ENCODE results near the gene CD96.
"Not testable (repeated sequence)": the region's sequence is repeated elsewhere in the genome, so short reads cannot be mapped to it uniquely, and the experiment has no call there.

CD96 gene

DNA sequence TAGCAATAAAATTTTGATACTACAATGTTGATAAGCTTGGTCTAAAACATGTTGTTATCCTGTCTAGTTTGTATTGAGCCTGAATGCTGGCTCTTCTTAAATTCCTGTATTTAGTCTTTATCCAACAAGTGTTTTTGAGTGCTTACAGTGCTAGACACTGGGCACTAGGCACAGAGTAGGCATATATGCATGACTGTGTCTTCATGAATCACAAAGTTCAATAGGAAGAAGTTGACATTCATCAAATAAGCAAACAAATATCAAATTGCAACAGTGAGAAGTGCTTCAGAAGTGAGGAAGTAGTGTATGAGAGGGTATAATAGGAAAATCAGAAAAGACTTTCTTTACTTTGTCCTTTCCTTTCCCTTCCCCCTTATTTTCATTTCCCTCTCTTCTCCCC is 6.8 kb downstream of the CD96 start:
- H3K4me3 ChIP-seq (ENCODE audit: low read depth, low read length), result no peak overlapping the region

DNA sequence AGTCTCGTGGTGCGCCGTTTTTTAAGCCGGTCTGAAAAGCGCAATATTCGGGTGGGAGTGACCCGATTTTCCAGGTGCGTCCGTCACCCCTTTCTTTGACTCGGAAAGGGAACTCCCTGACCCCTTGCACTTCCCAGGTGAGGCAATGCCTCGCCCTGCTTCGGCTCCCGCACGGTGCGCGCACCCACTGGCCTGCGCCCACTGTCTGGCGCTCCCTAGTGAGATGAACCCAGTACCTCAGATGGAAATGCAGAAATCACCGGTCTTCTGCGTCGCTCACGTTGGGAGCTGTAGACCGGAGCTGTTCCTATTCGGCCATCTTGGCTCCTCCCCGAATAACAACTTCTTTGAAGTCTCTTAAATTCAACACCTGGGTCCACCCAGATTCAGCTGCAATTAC is 19.9 kb downstream of the CD96 start:
- not testable (repeated sequence) for H3K4me3 ChIP-seq (ENCODE audit: low read depth, low read length)

DNA sequence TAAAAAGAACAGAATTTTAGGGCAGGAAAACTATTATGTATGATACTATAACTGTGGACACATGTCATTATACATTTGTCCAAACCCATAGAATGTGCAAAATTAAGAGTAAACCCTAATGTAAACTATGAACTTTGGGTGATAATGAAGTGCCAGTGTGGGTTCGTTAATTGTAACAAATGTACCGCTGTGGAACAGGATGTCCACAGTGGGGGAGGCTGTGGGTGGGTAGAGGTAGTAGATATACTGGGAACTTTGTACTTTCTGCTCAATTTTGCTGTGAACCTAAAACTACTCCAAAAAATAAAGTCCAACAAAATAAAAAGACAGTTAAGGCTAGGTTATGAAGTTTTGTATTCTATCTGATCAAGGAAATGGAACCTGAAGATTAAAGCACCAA is 24.8 kb downstream of the CD96 start:
- no peak overlapping the region for H3K4me3 ChIP-seq (ENCODE audit: low read depth, low read length)

DNA sequence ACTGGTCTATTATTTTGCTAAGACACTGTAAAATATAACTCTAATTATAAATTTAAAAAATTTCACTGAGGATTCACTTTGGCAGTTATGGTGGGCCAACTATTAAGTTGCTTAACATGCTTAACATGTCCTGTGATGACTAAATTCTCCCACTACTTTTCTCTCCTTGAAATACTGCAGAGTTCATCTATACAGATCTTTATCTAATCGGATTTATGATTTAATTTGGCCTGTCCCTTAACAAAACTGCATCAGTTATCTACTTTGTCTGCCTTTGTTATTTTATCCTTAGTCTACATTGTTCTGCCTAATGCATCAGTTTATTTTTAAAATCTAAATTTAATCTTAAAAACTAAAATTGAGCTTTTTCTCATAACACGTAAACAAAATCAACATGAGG is 26.4 kb downstream of the CD96 start:
- no peak overlapping the region for H3K4me3 ChIP-seq (ENCODE audit: low read depth, low read length)

DNA sequence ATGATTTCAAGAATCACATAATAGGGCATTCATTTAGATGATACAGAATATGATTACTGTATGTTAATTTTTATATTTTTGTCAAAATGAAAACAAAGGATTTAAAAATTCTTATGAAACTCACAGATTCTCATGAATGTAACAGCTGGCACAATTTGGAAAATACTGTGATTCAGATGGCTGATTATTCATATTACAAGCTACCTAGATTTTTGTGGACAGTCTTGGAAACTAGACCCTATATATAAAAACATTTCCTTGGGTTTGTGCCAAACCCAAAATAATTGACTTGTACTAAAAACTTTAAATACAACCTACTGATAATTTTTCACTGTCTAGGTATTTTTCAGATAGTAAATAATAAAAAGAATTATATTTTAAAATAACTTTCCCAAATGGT is 26.9 kb downstream of the CD96 start:
- H3K4me3 ChIP-seq (ENCODE audit: low read depth, low read length), result no peak overlapping the region

DNA sequence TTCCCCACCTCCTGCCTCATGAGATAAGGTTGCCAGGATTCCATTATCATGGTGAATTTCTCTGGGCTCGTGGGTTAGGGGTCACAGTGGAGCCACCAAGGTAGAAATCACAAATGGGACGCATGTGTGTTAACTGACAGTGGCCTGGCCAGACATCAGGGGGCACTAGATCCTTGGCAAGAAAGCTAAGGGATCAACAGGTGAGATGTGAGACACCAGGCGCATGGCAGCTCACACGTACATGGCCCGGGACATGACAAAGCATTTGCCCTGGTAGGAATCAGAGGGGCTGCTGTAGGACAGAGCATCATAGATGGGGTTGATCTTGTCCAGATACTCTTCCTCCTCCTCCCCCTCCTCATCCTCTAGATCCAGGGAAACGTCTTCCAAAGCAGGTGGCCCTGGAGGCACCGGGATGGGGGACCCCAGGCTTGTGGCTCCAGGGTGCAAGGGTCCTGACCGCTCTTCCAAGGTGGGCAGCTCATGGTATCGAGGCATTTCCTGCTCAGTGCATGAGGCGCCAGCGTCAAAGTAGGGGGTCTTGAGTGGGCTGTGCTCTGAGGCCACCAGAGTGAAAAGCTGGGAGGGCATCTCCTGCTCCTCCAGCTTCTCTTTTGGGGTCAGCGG is 28.5 kb downstream of the CD96 start:
- H3K4me3 ChIP-seq (ENCODE audit: low read depth, low read length), result no peak overlapping the region

DNA sequence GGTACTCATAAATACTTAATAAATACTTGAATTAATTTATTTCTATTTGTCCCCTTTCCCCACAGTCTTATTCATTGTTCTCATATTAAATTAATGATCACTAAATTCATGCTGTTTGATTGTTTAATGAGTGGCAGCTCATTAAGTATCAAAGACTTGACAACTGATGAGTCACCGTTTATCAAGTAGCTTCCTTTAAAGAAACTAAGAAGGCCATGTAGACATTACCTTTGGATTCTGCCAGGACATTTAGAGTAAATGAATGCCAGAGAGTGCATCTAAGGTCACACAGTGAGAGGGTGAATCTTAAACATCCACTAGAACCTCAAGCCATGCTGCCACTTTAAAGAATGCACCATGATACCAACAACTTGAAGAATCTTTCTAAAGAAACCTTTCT is 29.3 kb downstream of the CD96 start:
- H3K4me3 ChIP-seq (ENCODE audit: low read depth, low read length), result no peak overlapping the region

DNA sequence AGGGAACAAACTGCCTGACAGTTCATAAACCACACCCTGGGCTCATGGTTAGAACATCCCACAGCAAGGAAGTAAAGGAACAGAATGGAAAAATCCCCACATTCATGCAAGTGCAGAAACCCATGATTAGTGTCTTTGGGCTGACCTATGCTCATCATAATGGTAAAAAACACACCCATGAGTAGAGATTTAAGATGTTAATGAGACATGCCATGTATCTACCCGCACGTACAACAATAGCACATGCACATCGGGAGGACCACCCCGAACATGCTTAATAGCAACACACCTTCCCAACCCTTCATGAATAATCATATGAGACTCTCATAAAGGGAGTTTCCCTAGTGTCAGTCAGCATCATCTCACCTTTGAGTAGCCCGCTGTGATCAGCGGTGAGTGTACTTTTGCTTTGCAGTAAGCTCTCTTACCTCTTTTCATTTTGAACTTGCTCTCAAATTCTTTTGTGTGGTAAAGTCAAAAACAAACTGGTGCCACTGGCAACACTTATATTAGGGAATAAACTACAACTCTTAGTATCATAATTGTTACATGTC is 30.0 kb downstream of the CD96 start:
- no peak overlapping the region for H3K4me3 ChIP-seq (ENCODE audit: low read depth, low read length)

DNA sequence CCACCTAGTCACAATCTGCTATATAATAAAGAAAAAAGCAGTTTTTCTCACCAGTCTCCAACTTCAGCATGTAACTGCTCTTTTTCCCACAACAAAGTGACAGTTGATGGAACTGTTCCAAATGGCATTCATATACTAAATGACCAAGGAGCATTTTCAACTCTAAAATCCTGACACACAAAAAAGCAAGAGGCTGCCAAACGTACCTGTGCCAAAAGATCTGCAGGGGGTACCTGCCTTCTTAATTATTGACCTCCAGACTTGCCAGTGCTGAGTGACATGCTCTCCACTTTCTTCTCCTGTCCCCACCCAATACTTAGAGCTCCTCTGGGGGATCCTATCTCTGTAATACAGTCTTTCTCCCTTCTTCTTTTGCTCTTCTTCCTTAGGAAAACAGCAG is 35.1 kb downstream of the CD96 start:
- no peak overlapping the region for H3K4me3 ChIP-seq (ENCODE audit: low read depth, low read length)

DNA sequence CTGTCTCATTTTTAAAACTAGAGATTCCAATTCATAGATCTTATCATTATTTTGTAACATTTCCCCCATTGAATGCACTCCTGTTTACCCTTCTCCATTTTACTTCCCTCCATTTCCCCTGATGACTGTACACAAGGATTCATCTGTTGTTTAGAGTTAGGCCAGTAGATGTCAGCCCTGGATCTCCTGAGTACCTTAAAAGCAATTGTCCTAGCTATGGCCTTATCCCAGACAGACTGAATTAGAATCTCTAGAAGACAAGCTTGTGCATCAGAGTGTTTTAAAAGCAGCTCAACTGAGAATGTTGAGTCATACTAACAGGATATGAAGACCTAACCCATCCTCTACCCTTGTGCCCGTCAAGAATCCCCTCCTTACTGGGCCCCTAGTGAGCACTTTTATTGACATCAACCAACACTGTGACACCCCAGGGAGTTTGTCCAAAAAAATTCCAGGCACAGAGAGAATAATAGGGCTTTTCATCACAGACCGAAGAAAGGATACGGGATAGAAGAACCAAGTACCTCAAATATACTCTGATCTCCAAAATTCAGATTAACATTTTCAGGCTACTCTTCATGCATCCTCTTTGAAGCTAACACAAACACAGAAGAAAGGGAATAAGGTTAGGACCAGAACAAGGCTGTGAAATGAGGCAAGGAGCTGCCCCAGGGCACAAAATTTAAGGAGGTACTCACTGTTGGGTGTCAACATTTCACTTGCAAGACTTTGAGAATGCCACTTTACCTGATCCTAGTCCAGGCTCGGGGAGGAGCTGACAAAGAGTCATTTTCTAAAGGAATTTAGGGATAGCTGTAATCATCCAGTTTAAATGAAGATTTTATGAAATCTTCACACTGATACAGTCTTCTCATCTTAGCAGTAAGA is 36.0 kb downstream of the CD96 start:
- no peak overlapping the region for H3K4me3 ChIP-seq (ENCODE audit: low read depth, low read length)

DNA sequence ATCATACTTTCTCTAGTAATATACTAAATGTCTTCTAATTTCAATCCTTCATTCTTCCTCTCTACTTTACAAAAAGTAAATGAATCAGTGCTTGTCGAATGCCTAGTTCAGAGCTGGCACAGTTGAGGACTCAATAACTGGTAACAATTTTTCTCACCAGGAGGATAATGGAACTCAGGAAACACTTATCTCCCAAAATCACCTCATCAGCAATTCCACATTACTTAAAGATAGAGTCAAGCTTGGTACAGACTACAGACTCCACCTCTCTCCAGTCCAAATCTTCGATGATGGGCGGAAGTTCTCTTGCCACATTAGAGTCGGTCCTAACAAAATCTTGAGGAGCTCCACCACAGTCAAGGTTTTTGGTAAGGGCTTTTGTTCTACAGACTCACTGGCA is 36.9 kb downstream of the CD96 start:
- no peak overlapping the region for H3K4me3 ChIP-seq (ENCODE audit: low read depth, low read length)

DNA sequence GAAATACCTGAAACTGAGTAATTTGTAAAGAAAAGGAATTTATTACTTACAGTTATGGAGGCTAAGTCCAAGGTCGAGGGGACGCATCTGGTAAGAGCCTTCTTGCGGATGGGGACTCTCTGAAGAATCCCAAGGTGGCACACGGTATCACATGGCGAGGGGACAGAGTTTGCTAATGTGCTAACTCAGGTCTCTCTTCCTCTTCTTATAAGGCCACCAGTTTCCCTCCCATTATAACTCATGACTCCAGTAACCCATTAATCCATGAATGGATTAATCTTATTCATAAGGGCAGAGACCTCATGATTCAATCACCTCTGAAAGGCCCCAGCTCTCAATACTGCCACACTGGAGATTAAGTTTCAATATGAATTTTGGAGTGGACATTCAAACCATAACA is 37.5 kb downstream of the CD96 start:
- H3K4me3 ChIP-seq (ENCODE audit: low read depth, low read length), result no peak overlapping the region

DNA sequence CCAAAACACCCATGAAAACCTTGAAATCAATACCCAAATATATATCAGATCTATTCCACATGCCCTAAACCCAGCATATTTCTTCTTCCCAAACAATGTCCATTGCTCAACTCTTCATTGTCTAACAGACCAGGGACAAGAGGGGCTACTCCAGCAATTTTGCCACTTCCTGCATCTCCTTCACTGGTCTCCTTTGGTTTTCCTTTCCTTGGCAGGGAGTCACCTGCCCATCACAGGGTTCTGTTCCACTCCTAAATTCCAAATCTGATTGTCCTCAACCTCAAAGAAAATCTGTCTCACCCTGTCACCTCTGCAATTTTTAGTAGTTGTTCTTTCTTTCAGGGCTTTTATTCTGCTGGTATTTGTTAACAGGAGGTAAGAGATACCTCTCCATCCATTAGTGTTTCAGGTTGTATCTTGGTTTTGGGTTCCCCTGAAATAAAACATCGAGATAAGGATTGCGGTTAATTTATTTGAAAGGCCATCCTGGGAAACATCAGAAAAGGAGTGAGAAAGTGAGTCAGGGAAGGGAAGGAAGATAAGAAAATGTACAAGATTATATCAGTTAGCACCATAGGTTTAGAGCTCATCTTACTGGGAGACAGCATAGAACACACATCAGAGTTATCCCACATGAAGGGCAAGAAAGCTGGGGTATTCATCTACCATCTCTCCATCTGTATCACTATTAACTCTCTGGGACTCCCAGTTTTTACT is 39.6 kb downstream of the CD96 start:
- no peak overlapping the region for H3K4me3 ChIP-seq (ENCODE audit: low read depth, low read length)

DNA sequence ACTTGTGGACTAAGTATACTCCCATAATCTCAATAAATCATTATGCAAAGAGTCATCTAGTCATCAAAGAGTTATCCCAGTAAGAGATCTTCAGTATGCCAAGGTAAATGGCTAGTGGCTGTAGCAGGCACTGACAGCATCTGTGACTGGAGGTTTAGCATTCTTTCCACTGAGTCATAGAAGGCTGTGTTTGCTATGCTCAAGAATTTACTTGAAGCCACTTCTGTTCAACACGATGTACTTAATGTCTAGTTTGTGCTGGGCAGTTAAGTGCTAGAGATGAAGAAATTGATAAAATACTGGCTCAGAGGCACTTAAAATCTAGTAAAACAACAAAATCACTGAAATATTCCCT is 40.1 kb downstream of the CD96 start:
- no peak overlapping the region for H3K4me3 ChIP-seq (ENCODE audit: low read depth, low read length)

DNA sequence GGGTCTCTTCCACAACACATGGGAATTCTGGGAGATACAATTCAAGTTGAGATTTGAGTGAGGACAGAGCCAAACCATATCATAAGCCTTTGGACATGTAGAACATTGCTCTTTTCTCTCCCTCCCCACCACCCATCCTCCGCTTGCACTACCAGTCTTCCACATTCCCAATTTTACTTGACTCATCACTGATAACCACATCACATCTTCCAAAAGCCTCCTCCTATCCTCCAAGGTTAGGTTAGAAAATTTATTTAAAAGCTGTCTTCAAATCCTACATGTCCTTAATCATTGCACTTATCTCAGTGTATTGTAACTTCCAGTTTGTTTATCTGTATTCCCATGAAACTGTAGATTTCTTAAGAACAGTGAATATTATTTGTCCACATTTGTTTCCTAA is 42.7 kb downstream of the CD96 start:
- no peak overlapping the region for H3K4me3 ChIP-seq (ENCODE audit: low read depth, low read length)

DNA sequence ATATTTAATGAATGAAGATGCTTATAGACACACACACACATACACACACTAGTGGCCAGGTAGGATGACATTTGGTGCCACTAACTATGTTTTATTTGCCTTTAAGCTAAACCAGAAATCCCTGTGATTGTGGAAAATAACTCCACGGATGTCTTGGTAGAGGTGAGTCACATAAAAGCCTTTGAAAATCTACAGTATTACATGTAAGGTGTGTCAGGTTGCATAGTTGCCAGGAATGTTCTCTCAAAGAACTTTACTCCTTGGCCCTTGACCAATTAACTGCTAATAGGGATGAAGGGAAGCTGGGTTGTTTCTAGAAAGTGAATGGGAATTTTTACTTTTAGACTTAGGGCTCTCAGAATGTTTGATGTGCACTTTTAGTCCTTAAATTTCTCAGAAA is 43.2 kb downstream of the CD96 start:
- no peak overlapping the region for H3K4me3 ChIP-seq (ENCODE audit: low read depth, low read length)

DNA sequence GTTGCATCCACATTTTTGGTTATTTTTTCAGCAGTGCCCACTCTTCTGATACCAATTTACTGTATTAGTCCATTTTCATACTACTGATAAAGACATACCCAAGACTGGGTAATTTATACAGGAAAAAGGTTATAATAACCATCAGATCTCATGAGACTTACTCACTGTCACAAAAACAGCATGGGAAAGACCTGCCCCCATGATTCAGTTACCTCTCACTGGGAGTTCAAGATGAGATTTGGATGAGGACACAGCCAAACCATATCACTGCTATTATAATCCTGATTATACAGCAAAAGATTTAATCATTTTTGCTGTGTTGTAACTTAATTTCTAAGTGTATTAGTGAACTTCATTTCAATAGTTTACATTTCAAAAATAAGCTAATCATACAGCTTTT is 46.5 kb downstream of the CD96 start:
- no peak overlapping the region for H3K4me3 ChIP-seq (ENCODE audit: low read depth, low read length)

DNA sequence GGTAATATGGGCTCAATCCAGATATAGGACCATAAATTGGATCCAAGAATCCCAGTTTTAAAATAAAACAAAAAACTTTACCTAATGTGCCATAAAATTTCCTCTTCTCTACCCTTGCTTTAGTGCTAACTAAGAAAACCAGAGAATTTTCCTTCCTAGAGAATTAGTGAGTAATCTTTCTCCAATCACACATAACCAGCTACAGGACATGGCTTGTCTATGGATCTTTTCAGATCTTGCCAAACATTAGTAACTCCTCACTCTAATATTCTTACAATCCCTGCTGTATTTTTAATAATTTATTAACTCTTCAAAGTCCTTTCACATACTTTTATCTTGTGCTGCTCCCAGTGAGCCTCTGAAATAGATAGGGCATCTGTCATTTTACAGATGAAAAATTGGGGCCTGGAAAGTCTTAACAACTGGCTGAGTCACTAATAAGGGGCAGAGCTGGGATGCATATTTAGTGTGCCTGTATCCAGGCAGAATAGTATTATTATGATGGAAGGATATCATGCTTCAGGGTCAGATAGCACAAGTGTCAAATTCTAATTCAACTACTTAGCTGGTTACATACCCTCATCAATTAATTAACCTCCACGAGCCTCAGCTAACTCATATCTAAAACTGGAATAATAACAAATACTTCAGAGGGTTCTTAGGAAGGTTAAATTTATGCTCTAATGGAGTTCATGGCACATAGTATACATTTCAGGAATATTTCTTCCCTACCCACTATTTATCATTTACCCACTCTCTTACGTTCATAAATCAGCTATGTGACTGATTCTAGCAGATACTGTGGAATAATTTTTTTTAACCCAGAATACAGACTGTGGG is 47.5 kb downstream of the CD96 start:
- no peak overlapping the region for H3K4me3 ChIP-seq (ENCODE audit: low read depth, low read length)

DNA sequence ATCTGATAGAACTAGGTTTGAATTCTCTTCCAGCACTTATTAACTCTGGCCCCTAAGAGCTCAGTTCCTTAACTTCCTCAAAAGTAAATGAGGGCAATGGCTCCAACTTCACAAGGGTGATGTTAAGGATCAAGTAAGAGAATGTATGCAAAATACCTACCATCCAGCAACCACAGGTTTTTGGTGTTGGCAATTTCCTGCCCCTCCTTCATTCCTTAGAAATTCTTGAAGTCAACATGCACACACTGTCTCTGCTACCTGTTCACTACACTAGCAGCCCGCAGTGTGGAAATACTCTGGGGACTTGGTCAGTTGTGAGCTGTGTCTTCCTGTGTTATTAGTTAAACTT is 48.1 kb downstream of the CD96 start:
- H3K4me3 ChIP-seq (ENCODE audit: low read depth, low read length), result no peak overlapping the region

DNA sequence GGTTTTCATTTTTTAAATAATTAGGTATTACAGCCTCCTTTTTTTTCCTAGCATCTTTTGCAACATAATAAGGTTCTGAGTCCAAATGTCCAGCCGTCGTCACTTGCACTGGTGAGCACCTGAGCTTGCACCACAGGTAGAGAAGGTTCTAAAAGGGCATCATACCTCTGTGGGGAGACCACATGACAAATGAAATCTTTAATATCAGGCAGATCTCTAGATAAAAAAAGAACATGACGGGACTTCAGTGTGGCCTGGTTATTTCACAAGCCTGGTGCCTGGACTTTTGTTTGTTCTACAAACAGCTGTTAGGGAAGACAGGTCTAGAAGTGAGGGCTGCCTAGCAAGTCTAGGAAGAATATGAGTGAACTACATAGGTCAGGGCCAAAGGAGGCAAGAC is 49.6 kb downstream of the CD96 start:
- H3K4me3 ChIP-seq (ENCODE audit: low read depth, low read length), result no peak overlapping the region

DNA sequence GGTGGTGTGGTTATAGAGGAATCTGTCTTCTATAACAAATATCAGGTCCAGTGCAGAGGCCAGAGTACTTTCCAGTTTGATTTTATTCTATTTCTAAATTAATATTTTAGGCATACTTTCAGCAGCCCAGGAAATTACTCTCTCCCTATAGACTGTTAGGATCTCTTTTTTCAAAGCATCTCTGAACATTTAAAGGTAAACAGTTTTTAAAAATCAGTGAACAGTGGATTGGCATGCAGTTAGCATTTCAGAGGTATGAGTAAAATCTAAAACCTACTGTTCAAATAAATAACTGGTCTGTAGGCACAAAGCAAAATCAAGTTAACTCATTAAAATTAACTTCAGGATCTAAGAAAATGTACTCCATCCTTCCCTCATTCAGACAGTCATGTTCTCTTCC is 50.1 kb downstream of the CD96 start:
- H3K4me3 ChIP-seq (ENCODE audit: low read depth, low read length), result no peak overlapping the region

Data from iPS-11a (cell line).